CD4-positive, CD25-positive, alpha-beta regulatory T cell (primary cell): ENCODE results near the gene LRRC14B. TPM values are rescaled to one million over a fixed set of nuclear protein-coding genes. Genes with fewer than 3 reads are reported as not detected.
"Not testable (repeated sequence)": the region's sequence is repeated elsewhere in the genome, so short reads cannot be mapped to it uniquely, and the experiment has no call there.

ENCODE experiments used
- ATAC-seq, 2 donors: fragments of 150-1000 bp; cut with Tn5 transposase; one replicate each; pipeline ENCODE4 v1.10.0; 2021; ENCODE audit warnings: low read depth in 2 of 2, moderate number of reproducible peaks in 2 of 2, moderate library complexity in 1 of 2
- DNase-seq, 3 donors: peaks; one replicate each; pipeline versions ENCODE4 v3.0.0 to v3.0.0-alpha.2; 2012 to 2022; ENCODE audit warnings: mixed read lengths in 1 of 3
- H3K27ac ChIP-seq: one replicate; pipeline ENCODE4 v1.7.0; 2013; ENCODE audit warnings: mild to moderate bottlenecking, low read length; ENCODE audit not compliant: insufficient read depth, poor library complexity, severe bottlenecking
- H3K27me3 ChIP-seq: one replicate; pipeline ENCODE4 v1.7.0; 2013; ENCODE audit warnings: low read length; ENCODE audit not compliant: control insufficient read depth, insufficient read depth
- H3K36me3 ChIP-seq: one replicate; pipeline ENCODE4 v1.7.0; 2013; ENCODE audit warnings: mild to moderate bottlenecking, low read length, moderate library complexity; ENCODE audit not compliant: control insufficient read depth, insufficient read depth
- H3K4me1 ChIP-seq: 2 replicates; pipeline ENCODE4 v1.7.0; 2013; ENCODE audit warnings: mild to moderate bottlenecking, low read length; ENCODE audit not compliant: insufficient read depth, control insufficient read depth, poor library complexity, severe bottlenecking
- H3K4me3 ChIP-seq: one replicate; pipeline ENCODE4 v1.7.0; 2013; ENCODE audit warnings: low read depth, mild to moderate bottlenecking, low read length, moderate library complexity
- H3K9me3 ChIP-seq, 2 experiments: 1 replicate in 1 of 2; 2 replicates in 1 of 2; pipeline ENCODE4 v1.7.0; 2013; ENCODE audit warnings: low read length in 2 of 2, mild to moderate bottlenecking in 1 of 2, moderate library complexity in 1 of 2; ENCODE audit not compliant: control insufficient read depth in 2 of 2
- H3K27ac Mint-ChIP-seq, 3 donors: one replicate each; pipeline ENCODE4 v1.8.0; 2020 to 2022; ENCODE audit warnings: mild to moderate bottlenecking in 3 of 3, mixed read lengths in 3 of 3, moderate library complexity in 2 of 3
- H3K27me3 Mint-ChIP-seq: one replicate; pipeline ENCODE4 v1.8.0; 2022; ENCODE audit warnings: mild to moderate bottlenecking, mixed read lengths
- H3K36me3 Mint-ChIP-seq: one replicate; pipeline ENCODE4 v1.8.0; 2020; ENCODE audit warnings: mixed read lengths
- H3K4me1 Mint-ChIP-seq, 4 donors: one replicate each; pipeline ENCODE4 v1.8.0; 2020 to 2022; ENCODE audit warnings: mixed read lengths in 4 of 4, mild to moderate bottlenecking in 1 of 4
- H3K4me3 Mint-ChIP-seq, 4 donors: one replicate each; pipeline ENCODE4 v1.8.0; 2020 to 2022; ENCODE audit warnings: mild to moderate bottlenecking in 4 of 4, mixed read lengths in 4 of 4, moderate library complexity in 3 of 4
- H3K9me3 Mint-ChIP-seq, 7 donors: one replicate each; pipeline ENCODE4 v1.8.0; 2020 to 2022; ENCODE audit warnings: mixed read lengths in 7 of 7, mild to moderate bottlenecking in 3 of 7, moderate library complexity in 2 of 7
- polyA plus RNA-seq, 4 donors: library from polyadenylated mRNA; unstranded; fragments of 300-500 nt; fragmentation: Illumina TruSeq; gene quantifications; one replicate each; pipeline ENCODE4 v1.2.3, GENCODE V29; 2021
- total RNA-seq: library from RNA; stranded (reverse); gene quantifications from one replicate; pipeline ENCODE4 v1.2.3, GENCODE V29; 2022

LRRC14B gene
- total and polyA plus RNA-seq, 5 donors from 2014 or later, result not detected

DNA sequence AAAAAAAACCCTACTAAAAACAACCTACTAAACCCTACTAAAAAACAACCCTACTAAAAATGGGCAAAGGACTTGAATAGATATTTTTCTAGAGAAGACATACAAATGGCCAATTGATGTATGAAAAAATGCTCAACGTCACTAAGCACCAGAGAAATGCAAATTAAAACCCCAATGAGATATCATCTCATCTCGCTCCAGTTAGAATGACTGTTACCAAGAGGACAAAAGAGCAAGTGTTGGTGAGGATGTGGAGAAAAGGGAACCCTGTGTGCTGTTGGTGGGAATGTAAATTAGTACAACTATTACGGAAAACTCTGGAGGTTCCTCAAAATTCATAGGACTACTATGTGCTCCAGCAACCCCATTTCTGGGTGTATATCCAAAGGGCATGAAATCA is 37.6 kb downstream of the LRRC14B start:
- Mint-ChIP-seq H3K27ac (no peak overlapping the region), H3K36me3 (peaks cover 45% of the 10 kb centered on the region), H3K4me3 (no peak overlapping the region), H3K9me3 (no peaks in the 10 kb centered on the region), H3K4me1 (peaks cover 0 to 8% (median 2%) of the 10 kb centered on the region in 4 donors), H3K27me3 (no peaks in the 10 kb centered on the region)
- ATAC-seq, result no peak
- Histone ChIP-seq H3K27me3 (no peaks in the 10 kb centered on the region), H3K4me1 (no peaks in the 10 kb centered on the region), H3K9me3 (no peaks in the 10 kb centered on the region), H3K27ac (no peak overlapping the region), H3K4me3 (no peak overlapping the region), H3K36me3 (peaks cover 91% of the 10 kb centered on the region)
- no peak for DNase-seq

DNA sequence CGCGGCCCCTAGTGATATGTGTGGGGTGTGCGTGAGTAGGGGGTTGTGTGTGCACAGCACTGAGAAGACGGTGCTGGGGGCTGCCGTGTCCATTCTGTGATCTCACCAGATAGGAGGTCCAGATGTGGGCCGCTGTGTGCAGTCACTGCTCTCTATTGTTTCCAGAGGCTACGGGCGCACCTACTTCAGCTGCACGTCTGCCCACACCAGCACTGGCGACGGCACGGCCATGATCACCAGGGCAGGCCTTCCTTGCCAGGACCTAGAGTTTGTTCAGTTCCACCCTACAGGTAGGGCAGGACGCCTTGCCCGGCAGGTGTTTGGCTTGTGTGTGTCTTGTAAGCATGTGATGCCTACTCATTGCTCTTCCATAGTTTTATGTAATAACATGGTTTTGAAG is 39.4 kb downstream of the LRRC14B start:
- DNase-seq, result no peak
- Histone ChIP-seq H3K27ac (no peak overlapping the region), H3K4me3 (no peak overlapping the region), H3K36me3 (peaks cover 87% of the 10 kb centered on the region), H3K27me3 (no peaks in the 10 kb centered on the region), H3K4me1 (no peaks in the 10 kb centered on the region), H3K9me3 (no peaks in the 10 kb centered on the region)
- H3K36me3 Mint-ChIP-seq, result peaks cover 46% of the 10 kb centered on the region
- peaks cover 0 to 8% (median under 1%) of the 10 kb centered on the region in 4 donors for H3K4me1 Mint-ChIP-seq
- no peaks in the 10 kb centered on the region for H3K27me3 Mint-ChIP-seq
- H3K27ac Mint-ChIP-seq, result peak overlapping the region in 2 of 3 donors; percentile 44 to 80
- no peak for ATAC-seq
- H3K4me3 Mint-ChIP-seq, result no peak overlapping the region
- no peaks in the 10 kb centered on the region for H3K9me3 Mint-ChIP-seq

DNA sequence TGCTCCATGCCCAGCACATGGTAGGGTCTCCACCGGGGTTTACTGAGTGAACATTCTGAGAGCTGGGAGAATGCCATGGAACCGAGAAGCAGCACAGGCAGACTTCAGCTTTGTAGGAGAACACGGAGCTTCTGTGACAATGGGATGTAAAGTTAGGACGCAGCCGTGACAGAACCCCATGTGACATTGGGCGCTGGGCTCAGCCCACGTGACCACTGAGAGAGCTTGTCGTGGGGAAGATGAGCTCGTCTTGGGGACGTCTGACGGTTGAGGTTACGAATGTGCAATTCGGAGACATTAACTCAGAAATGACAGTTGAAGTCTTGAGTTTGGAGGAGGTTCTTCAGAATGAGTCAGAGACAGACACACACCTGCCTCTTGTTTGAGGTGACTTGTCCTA is 40.4 kb downstream of the LRRC14B start:
- Mint-ChIP-seq H3K9me3 (no peaks in the 10 kb centered on the region), H3K27ac (no peak overlapping the region), H3K36me3 (peaks cover 45% of the 10 kb centered on the region), H3K4me1 (peaks cover 0 to 6% (median 0%) of the 10 kb centered on the region in 4 donors), H3K27me3 (no peaks in the 10 kb centered on the region), H3K4me3 (no peak overlapping the region)
- Histone ChIP-seq H3K4me1 (no peaks in the 10 kb centered on the region), H3K27ac (no peak overlapping the region), H3K36me3 (peaks cover 80% of the 10 kb centered on the region), H3K27me3 (no peaks in the 10 kb centered on the region), H3K4me3 (no peak overlapping the region), H3K9me3 (no peaks in the 10 kb centered on the region)
- ATAC-seq (no peak), DNase-seq (no peak)

DNA sequence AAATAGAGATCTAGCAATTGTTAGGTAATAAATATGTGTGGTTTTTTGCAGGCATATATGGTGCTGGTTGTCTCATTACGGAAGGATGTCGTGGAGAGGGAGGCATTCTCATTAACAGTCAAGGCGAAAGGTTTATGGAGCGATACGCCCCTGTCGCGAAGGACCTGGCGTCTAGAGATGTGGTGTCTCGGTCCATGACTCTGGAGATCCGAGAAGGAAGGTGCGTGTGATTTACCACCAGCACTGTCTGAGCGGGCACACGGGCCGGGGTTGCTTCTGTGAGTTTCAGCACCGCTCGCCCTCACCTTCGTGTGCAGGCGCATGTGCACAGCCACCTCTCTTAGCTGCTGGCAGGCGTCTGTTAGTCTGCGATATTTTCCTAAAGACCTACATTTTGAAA is 42.1 kb downstream of the LRRC14B start:
- ATAC-seq, H3K27ac ChIP-seq, H3K9me3 ChIP-seq, H3K27me3 ChIP-seq, DNase-seq, H3K27me3 Mint-ChIP-seq, H3K4me1 Mint-ChIP-seq, H3K9me3 Mint-ChIP-seq, H3K4me3 ChIP-seq, H3K4me1 ChIP-seq, H3K4me3 Mint-ChIP-seq, H3K27ac Mint-ChIP-seq: not testable (repeated sequence)
- H3K36me3 ChIP-seq, result peaks cover 78% of the 10 kb centered on the region
- H3K36me3 Mint-ChIP-seq, result peaks cover 43% of the 10 kb centered on the region

DNA sequence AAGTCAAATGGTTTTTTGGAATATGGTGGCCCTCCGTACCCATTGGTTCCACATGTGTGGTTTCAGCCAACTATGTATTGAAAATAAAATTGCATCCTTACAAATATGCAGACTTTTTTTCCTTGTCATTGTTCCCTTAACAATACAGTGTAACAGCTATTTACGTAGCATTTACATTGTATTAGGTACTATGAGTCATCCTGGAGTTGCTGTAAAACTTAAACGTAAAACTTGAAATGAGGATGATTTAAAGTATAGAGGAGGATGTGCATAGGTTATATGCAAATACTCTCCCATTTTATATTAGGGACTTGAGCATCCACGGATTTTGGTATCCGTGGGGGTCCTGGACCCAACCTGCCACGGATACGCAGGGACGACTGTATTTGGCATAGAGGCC is 43.2 kb downstream of the LRRC14B start:
- Mint-ChIP-seq H3K36me3 (peaks cover 38% of the 10 kb centered on the region), H3K9me3 (no peaks in the 10 kb centered on the region), H3K4me1 (peaks cover 0 to 6% (median 0%) of the 10 kb centered on the region in 4 donors), H3K4me3 (no peak overlapping the region), H3K27ac (no peak overlapping the region), H3K27me3 (no peaks in the 10 kb centered on the region)
- Histone ChIP-seq H3K4me1 (no peaks in the 10 kb centered on the region), H3K27ac (no peak overlapping the region), H3K4me3 (no peak overlapping the region), H3K27me3 (no peaks in the 10 kb centered on the region), H3K36me3 (peaks cover 75% of the 10 kb centered on the region), H3K9me3 (no peaks in the 10 kb centered on the region)
- no peak for ATAC-seq
- DNase-seq, result no peak

DNA sequence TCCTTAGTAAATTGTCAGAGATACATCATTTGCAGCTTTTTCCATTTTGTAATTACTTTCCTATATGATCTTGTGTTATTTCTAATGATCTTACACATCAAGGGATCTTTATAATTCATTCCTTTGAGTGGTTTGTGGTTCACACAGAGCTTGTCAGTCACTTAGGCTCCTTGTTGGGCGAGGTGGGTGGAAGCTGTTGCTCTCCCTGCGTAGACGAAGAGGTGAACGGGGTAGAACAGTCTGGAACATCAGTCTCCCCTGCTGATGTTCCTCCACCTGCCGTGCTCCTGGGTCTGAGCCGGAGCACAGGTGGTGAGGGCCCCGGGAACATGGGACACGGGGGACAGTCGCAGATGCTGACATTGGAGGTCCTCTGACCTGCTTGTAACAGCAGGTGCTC is 44.2 kb downstream of the LRRC14B start:
- not testable (repeated sequence) for H3K9me3 ChIP-seq, H3K27me3 ChIP-seq, ATAC-seq, H3K4me1 Mint-ChIP-seq, H3K4me3 ChIP-seq, DNase-seq, H3K9me3 Mint-ChIP-seq, H3K27me3 Mint-ChIP-seq, H3K27ac ChIP-seq, H3K27ac Mint-ChIP-seq, H3K4me1 ChIP-seq, H3K4me3 Mint-ChIP-seq
- peaks cover 75% of the 10 kb centered on the region for H3K36me3 ChIP-seq
- peaks cover 44% of the 10 kb centered on the region for H3K36me3 Mint-ChIP-seq

DNA sequence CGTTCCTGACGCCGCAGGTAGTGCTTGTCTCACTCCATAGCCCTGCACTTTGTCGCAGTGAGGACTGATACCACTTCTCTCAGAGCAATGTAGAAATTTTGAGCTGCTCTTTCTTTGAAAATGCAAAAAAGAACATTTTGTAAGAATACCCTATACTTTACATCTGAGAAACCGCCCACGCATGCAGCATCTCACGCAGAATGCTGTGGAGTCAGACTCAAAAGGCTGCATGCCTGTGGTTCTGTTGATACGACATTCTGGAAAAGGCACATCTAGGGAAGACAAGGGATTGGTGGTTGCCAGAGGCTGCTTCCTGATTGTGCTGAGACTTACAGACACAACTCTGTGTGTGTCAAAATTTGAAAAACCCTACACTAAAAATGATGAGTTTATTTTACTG is 46.6 kb downstream of the LRRC14B start:
- H3K27ac Mint-ChIP-seq, H3K27me3 Mint-ChIP-seq, DNase-seq, H3K9me3 Mint-ChIP-seq, H3K4me3 ChIP-seq, H3K27ac ChIP-seq, H3K9me3 ChIP-seq, H3K4me3 Mint-ChIP-seq, ATAC-seq, H3K4me1 ChIP-seq, H3K27me3 ChIP-seq: not testable (repeated sequence)
- Mint-ChIP-seq H3K36me3 (peaks cover 61% of the 10 kb centered on the region), H3K4me1 (peaks cover 0 to 20% (median 3%) of the 10 kb centered on the region in 4 donors)
- peaks cover 74% of the 10 kb centered on the region for H3K36me3 ChIP-seq

DNA sequence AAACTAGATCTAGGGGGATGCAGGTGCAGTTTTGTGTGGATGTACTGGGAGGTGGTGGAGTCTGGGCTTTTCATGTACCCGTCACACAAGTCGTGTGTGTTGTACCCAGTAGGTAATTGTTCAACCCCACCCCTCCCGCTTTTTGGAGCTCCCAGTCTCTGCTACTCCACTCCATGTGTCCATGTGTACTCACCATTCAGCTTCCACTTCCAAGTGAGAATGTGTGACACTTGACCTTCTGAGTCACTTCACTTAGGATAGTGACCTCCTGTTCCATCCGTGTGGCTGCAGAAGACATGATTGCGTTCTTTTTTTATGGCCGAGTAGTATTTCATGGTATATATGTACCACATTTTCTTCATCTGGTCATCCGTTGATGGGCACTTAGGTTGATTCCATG is 49.3 kb downstream of the LRRC14B start:
- H3K27ac ChIP-seq, H3K27ac Mint-ChIP-seq, H3K27me3 Mint-ChIP-seq, H3K4me3 Mint-ChIP-seq, DNase-seq, H3K4me1 ChIP-seq, ATAC-seq, H3K9me3 ChIP-seq, H3K9me3 Mint-ChIP-seq, H3K4me3 ChIP-seq, H3K27me3 ChIP-seq: not testable (repeated sequence)
- Mint-ChIP-seq H3K4me1 (peaks cover 0 to 19% (median 14%) of the 10 kb centered on the region in 4 donors), H3K36me3 (peaks cover 51% of the 10 kb centered on the region)
- H3K36me3 ChIP-seq, result peaks cover 56% of the 10 kb centered on the region
